DOHH2 (cell line): ENCODE results near the gene NEDD4L.
"Not testable (repeated sequence)": the region's sequence is repeated elsewhere in the genome, so short reads cannot be mapped to it uniquely, and the experiment has no call there.

ENCODE experiments used
- H3F3A ChIP-seq: fragments of 200-600 bp; sonication (generic), shearing (Covaris generic); 2 replicates; pipeline ENCODE4 v1.6.0; 2016; ENCODE audit warnings: antibody characterized with exemption, mild to moderate bottlenecking; ENCODE audit not compliant: control insufficient read depth, insufficient read depth
- H3K27ac ChIP-seq: fragments of 200-600 bp; sonication (generic); 2 replicates; pipeline ENCODE4 v1.5.1; 2014; ENCODE audit warnings: low read depth, mild to moderate bottlenecking, low read length, moderate library complexity
- H3K27me3 ChIP-seq: fragments of 200-600 bp; sonication (generic); 2 replicates; pipeline ENCODE4 v1.6.1; 2014; ENCODE audit warnings: mild to moderate bottlenecking, low read length, mixed read lengths; ENCODE audit not compliant: control insufficient read depth
- H3K36me3 ChIP-seq: fragments of 200-600 bp; sonication (generic); 2 replicates; pipeline ENCODE4 v1.6.1; 2014; ENCODE audit warnings: mild to moderate bottlenecking, low read length, moderate library complexity, mixed read lengths; ENCODE audit not compliant: control insufficient read depth
- H3K4me1 ChIP-seq: fragments of 200-600 bp; sonication (generic); 2 replicates; pipeline ENCODE4 v1.6.1; 2014; ENCODE audit warnings: mild to moderate bottlenecking, low read length, mixed read lengths; ENCODE audit not compliant: control insufficient read depth
- H3K4me2 ChIP-seq: fragments of 200-600 bp; sonication (generic); 2 replicates; pipeline ENCODE4 v1.6.0; 2014; ENCODE audit warnings: mild to moderate bottlenecking, low read length, moderate library complexity
- H3K4me3 ChIP-seq: fragments of 200-600 bp; sonication (generic); 2 replicates; pipeline ENCODE4 v1.5.1; 2014; ENCODE audit warnings: mild to moderate bottlenecking, low read length, mixed read lengths
- H3K79me2 ChIP-seq: fragments of 200-600 bp; sonication (generic); 2 replicates; pipeline ENCODE4 v1.6.1; 2014; ENCODE audit warnings: mild to moderate bottlenecking, low read length, mixed read lengths; ENCODE audit not compliant: control insufficient read depth
- H3K9me2 ChIP-seq: fragments of 200-600 bp; sonication (generic); replicated peaks from 2 replicates; pipeline ENCODE4 v1.6.1; 2014; ENCODE audit warnings: mild to moderate bottlenecking, low read length, mixed read lengths; ENCODE audit not compliant: control insufficient read depth
- H3K9me3 ChIP-seq: fragments of 200-600 bp; sonication (generic); 2 replicates; pipeline ENCODE4 v1.6.1; 2014; ENCODE audit warnings: antibody characterized with exemption, low read length, mixed read lengths; ENCODE audit not compliant: control insufficient read depth, insufficient read depth
- H4K20me1 ChIP-seq: fragments of 200-600 bp; sonication (generic); 2 replicates; pipeline ENCODE4 v1.6.0; 2014; ENCODE audit warnings: low read depth, mild to moderate bottlenecking, antibody characterized with exemption, low read length, moderate library complexity; ENCODE audit not compliant: control insufficient read depth, insufficient read depth
- EZH2phosphoT487 ChIP-seq: fragments of 200-600 bp; sonication (generic); IDR thresholded peaks from 2 replicates; pipeline ENCODE4 v1.6.1; 2017; ENCODE audit warnings: borderline replicate concordance, mild to moderate bottlenecking, antibody characterized with exemption, low read length, moderate library complexity, mixed read lengths
- TF ChIP-seq, protein P1 (sequence below): fragments of 200-600 bp; sonication (generic); IDR thresholded peaks from one replicate; pipeline ENCODE4 v1.5.1; 2014; ENCODE audit warnings: antibody characterized with exemption, mild to moderate bottlenecking, low read depth, low read length; ENCODE audit not compliant: poor library complexity, severe bottlenecking

The NEDD4L gene

DNA sequence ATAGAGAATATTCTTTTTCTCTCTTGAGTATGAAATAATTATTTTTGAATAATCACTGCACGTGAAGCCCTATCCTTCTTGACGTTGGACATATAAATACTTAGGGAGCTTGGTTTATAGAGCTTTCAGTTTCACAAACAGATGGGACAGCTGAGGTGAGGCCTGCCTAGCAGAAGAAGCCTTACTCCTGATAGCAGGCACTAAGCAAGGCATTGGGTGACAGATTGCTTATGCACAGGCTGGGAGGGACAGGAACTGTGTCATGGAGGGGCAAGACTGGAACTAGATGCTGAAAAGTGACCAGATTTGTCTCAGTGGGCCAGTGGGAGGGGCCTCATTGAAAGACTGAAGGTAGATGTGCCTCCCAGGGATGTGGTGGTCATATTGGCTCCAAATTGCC lies 220.8 kb downstream of the NEDD4L start:
- no peak for TF ChIP-seq EZH2phosphoT487
- TF ChIP-seq, protein P1, sequence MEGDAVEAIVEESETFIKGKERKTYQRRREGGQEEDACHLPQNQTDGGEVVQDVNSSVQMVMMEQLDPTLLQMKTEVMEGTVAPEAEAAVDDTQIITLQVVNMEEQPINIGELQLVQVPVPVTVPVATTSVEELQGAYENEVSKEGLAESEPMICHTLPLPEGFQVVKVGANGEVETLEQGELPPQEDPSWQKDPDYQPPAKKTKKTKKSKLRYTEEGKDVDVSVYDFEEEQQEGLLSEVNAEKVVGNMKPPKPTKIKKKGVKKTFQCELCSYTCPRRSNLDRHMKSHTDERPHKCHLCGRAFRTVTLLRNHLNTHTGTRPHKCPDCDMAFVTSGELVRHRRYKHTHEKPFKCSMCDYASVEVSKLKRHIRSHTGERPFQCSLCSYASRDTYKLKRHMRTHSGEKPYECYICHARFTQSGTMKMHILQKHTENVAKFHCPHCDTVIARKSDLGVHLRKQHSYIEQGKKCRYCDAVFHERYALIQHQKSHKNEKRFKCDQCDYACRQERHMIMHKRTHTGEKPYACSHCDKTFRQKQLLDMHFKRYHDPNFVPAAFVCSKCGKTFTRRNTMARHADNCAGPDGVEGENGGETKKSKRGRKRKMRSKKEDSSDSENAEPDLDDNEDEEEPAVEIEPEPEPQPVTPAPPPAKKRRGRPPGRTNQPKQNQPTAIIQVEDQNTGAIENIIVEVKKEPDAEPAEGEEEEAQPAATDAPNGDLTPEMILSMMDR = no peak
- H3K9me2 ChIP-seq = no peaks in the 10 kb centered on the region
- H3K4me3 ChIP-seq = no peak overlapping the region
- no peaks in the 10 kb centered on the region for H4K20me1 ChIP-seq
- no peak overlapping the region for H3K4me2 ChIP-seq
- no peaks in the 10 kb centered on the region for H3F3A ChIP-seq
- no peaks in the 10 kb centered on the region for H3K27me3 ChIP-seq
- H3K79me2 ChIP-seq = peaks cover 6% of the 10 kb centered on the region
- no peaks in the 10 kb centered on the region for H3K9me3 ChIP-seq
- H3K36me3 ChIP-seq = no peaks in the 10 kb centered on the region
- no peaks in the 10 kb centered on the region for H3K4me1 ChIP-seq
- H3K27ac ChIP-seq = no peak overlapping the region

DNA sequence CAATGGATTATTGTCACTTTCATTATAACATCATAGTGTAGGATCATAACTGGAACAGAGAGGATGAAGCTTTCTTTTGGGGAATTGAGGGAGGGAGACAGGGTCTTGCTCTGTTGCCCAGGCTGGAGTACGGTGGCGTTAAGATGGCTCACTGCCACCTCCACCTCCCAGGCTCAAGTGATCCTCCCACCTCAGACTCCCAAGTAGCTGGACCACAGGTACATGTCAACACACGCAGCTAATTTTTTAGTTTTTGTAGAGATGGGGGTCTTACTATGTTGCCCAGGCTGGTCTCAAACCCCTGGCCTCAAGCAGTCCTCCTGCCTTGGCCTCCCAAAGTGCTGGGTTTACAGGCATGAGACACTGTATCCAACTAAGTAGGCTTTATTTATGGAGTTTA lies 221.5 kb downstream of the NEDD4L start:
- not testable (repeated sequence) for H3K4me2 ChIP-seq, H3K9me3 ChIP-seq, H4K20me1 ChIP-seq, H3K36me3 ChIP-seq, H3K9me2 ChIP-seq, H3K4me1 ChIP-seq, H3K79me2 ChIP-seq, H3F3A ChIP-seq, H3K4me3 ChIP-seq, H3K27ac ChIP-seq, H3K27me3 ChIP-seq

DNA sequence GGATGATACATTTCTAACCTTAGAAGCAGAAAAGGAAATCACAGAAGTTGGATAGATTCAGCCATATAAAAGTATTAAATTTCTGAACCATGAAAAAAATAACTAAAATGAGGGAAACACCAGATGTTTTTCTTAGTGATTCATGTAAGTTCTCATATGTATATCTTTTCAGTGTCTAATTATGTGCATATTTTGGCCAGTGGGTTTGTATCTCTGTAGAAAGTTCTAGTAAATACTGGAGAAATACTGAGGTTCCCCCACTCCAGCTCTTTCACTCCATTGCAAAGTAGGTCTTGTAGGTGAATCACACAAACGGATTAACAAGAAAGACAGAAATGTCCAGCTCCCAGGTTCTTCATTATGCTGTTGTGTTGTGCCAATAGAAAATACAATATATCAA lies 222.3 kb downstream of the NEDD4L start:
- H3K4me3 ChIP-seq = no peak overlapping the region

DNA sequence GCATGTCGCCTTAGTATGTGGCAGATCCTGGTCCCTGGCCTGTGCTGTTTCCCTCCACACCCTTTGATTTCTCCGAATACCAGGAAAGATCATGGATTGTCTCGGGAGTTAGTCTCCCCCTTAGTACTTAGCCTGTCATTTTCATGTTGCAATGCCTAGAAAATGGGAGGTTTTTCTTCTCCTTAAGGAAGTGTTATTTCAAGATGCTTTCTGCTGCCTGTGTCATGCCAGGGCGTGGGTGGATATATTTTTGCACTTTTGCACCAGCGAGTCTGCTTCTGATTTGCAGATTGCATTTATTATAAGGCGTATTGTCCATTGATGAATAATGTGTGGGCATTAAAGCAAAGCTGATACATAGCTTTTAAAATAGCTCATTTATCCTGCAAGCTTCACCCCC lies 223.5 kb downstream of the NEDD4L start:
- Histone ChIP-seq H3K36me3 (no peaks in the 10 kb centered on the region), H3K27me3 (no peaks in the 10 kb centered on the region), H3K9me3 (no peaks in the 10 kb centered on the region), H3K9me2 (no peaks in the 10 kb centered on the region), H3K4me2 (no peak overlapping the region), H3K4me1 (peaks cover 16% of the 10 kb centered on the region), H3K27ac (no peak overlapping the region), H3K79me2 (no peaks in the 10 kb centered on the region; the same call in none of the 2 replicates), H4K20me1 (no peaks in the 10 kb centered on the region), H3F3A (no peaks in the 10 kb centered on the region), H3K4me3 (no peak overlapping the region)
- no peak for TF ChIP-seq EZH2phosphoT487
- TF ChIP-seq, protein P1 = no peak

More for the DNA sequence above, 222.3 kb downstream of the NEDD4L start:
- peaks cover 4% of the 10 kb centered on the region for H3K4me1 ChIP-seq
- H3K4me2 ChIP-seq = no peak overlapping the region
- H3K27me3 ChIP-seq = no peaks in the 10 kb centered on the region
- no peaks in the 10 kb centered on the region for H3K9me3 ChIP-seq
- no peak for TF ChIP-seq EZH2phosphoT487
- TF ChIP-seq, protein P1 = no peak
- H3F3A ChIP-seq = no peaks in the 10 kb centered on the region
- H4K20me1 ChIP-seq = no peaks in the 10 kb centered on the region
- no peaks in the 10 kb centered on the region for H3K9me2 ChIP-seq
- H3K79me2 ChIP-seq = no peaks in the 10 kb centered on the region; the same call in none of the 2 replicates
- H3K27ac ChIP-seq = no peak overlapping the region
- H3K36me3 ChIP-seq = no peaks in the 10 kb centered on the region
